Measurements from ENCODE around the gene MMP15. TPM values are rescaled to one million over a fixed set of nuclear protein-coding genes. Genes with fewer than 3 reads are reported as not detected.

The MMP15 gene
- total RNA-seq, 4 donors from 2014 or later = 2.0 to 12.8 (median 8.0) TPM

- H3K4me3 ChIP-seq = no peak overlapping the region
- H3K27ac ChIP-seq = peak overlapping the region in 1 of 4 donors; percentile 76
- 70 to 71% methylated on average over 7 to 9 of the region's 9 CpGs for WGBS, 2 donors (ENCODE audit: low coverage in 1 of 2)
Measured at GRCh38 chr16:57986196-57986595, 39.4 kb upstream of the MMP15 start.

GRCh38 chr16:57987441-57988177 is 37.9 kb upstream of the MMP15 start:
- no peak for ATAC-seq
- no peak overlapping the region for H3K27ac ChIP-seq
- no peaks in the 10 kb centered on the region for H3K27me3 ChIP-seq
- no peak overlapping the region for H3K4me3 ChIP-seq
- TF ChIP-seq POLR2A (IDR thresholded peaks at IDR 0.05) (no peak), POLR2AphosphoS5 (IDR thresholded peaks at IDR 0.05) (no peak), CTCF (IDR thresholded peaks at IDR 0.05) (no peak), EP300 (IDR thresholded peaks at IDR 0.05) (no peak)
- peaks cover 0 to 20% (median 5%) of the 10 kb centered on the region in 3 donors for H3K4me1 ChIP-seq
- 100% methylated on average over 1 to 2 of the region's 8 CpGs for WGBS, 2 donors (ENCODE audit: low coverage in 1 of 2)
- no peaks in the 10 kb centered on the region for H3K9me3 ChIP-seq
- H3K36me3 ChIP-seq = no peaks in the 10 kb centered on the region

More at GRCh38 chr16:57986196-57986595, 39.4 kb upstream of the MMP15 start:
- no peak for TF ChIP-seq EP300 (IDR thresholded peaks at IDR 0.05)
- no peak for TF ChIP-seq POLR2AphosphoS5 (IDR thresholded peaks at IDR 0.05)
- TF ChIP-seq POLR2A (IDR thresholded peaks at IDR 0.05) = no peak
- no peak for TF ChIP-seq CTCF (IDR thresholded peaks at IDR 0.05)
- no peaks in the 10 kb centered on the region for H3K27me3 ChIP-seq
- H3K4me1 ChIP-seq = peaks cover 0 to 20% (median 5%) of the 10 kb centered on the region in 3 donors
- no peak for ATAC-seq
- no peaks in the 10 kb centered on the region for H3K9me3 ChIP-seq
- no peaks in the 10 kb centered on the region for H3K36me3 ChIP-seq

GRCh38 chr16:57988929-57989328 is 36.6 kb upstream of the MMP15 start:
- H3K27ac ChIP-seq = no peak overlapping the region
- peaks cover 0 to 13% of the 10 kb centered on the region in 2 donors for H3K36me3 ChIP-seq
- no peak for TF ChIP-seq POLR2A (IDR thresholded peaks at IDR 0.05)
- H3K4me1 ChIP-seq = peaks cover 0 to 20% (median 5%) of the 10 kb centered on the region in 3 donors
- no peaks in the 10 kb centered on the region for H3K27me3 ChIP-seq
- no peaks in the 10 kb centered on the region for H3K9me3 ChIP-seq
- no CpG with 5 or more reads among the region's 1 CpG for WGBS, 2 donors (ENCODE audit: low coverage in 1 of 2)
- ATAC-seq = no peak
- no peak overlapping the region for H3K4me3 ChIP-seq

GRCh38 chr16:57991551-57992059 is 33.9 kb upstream of the MMP15 start:
- H3K27me3 ChIP-seq = no peaks in the 10 kb centered on the region
- TF ChIP-seq CTCF (IDR thresholded peaks at IDR 0.05) (no peak), POLR2A (IDR thresholded peaks at IDR 0.05) (no peak), POLR2AphosphoS5 (IDR thresholded peaks at IDR 0.05) (no peak), EP300 (IDR thresholded peaks at IDR 0.05) (no peak)
- no peak overlapping the region for H3K4me3 ChIP-seq
- no peak overlapping the region for H3K27ac ChIP-seq
- H3K36me3 ChIP-seq = peaks cover 0 to 40% of the 10 kb centered on the region in 2 donors
- WGBS, 2 donors (ENCODE audit: low coverage in 1 of 2) = 100% methylated on average over 3 of the region's 11 CpGs; no CpG with 5 or more reads in 1 of the 2 donors
- no peaks in the 10 kb centered on the region for H3K9me3 ChIP-seq
- peaks cover 0 to 13% (median 0%) of the 10 kb centered on the region in 3 donors for H3K4me1 ChIP-seq
- ATAC-seq = no peak

GRCh38 chr16:57992084-57992483 is 33.5 kb upstream of the MMP15 start:
- H3K4me1 ChIP-seq = peaks cover 0 to 13% (median 0%) of the 10 kb centered on the region in 3 donors
- no peak for ATAC-seq
- WGBS, 2 donors (ENCODE audit: low coverage in 1 of 2) = 96% methylated on average over 4 of the region's 6 CpGs; no CpG with 5 or more reads in 1 of the 2 donors

More at GRCh38 chr16:57992084-57992483, 33.5 kb upstream of the MMP15 start:
- TF ChIP-seq POLR2AphosphoS5 (IDR thresholded peaks at IDR 0.05) (no peak), EP300 (IDR thresholded peaks at IDR 0.05) (no peak), POLR2A (IDR thresholded peaks at IDR 0.05) (no peak)
- no peaks in the 10 kb centered on the region for H3K9me3 ChIP-seq
- H3K27ac ChIP-seq = no peak overlapping the region
- H3K36me3 ChIP-seq = peaks cover 0 to 45% of the 10 kb centered on the region in 2 donors
- H3K27me3 ChIP-seq = no peaks in the 10 kb centered on the region
- H3K4me3 ChIP-seq = no peak overlapping the region
